CD4-positive, alpha-beta T cell treated with Interleukin-12 subunit alpha and Interleukin-12 subunit beta, for 1 hour (primary cell): ENCODE results near the gene ATF3.

Experiments used
- DNase-seq: peaks from one replicate; pipeline ENCODE4 v3.0.0-alpha.2; 2020

ATF3 gene, protein sequence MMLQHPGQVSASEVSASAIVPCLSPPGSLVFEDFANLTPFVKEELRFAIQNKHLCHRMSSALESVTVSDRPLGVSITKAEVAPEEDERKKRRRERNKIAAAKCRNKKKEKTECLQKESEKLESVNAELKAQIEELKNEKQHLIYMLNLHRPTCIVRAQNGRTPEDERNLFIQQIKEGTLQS

DNA sequence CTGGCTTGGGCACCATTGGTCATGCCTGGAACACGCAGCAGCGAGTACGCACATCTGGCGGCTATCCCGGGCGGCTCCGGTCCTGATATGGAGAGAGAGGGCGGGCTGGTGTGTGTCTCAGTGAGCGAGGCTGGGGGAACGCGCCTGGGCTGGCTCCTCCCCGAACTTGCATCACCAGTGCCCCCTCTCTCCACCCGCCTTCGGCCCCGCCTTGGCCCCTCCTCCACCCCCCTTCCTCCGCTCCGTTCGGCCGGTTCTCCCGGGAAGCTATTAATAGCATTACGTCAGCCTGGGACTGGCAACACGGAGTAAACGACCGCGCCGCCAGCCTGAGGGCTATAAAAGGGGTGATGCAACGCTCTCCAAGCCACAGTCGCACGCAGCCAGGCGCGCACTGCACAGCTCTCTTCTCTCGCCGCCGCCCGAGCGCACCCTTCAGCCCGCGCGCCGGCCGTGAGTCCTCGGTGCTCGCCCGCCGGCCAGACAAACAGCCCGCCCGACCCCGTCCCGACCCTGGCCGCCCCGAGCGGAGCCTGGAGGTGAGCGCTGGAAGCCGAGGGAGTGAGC lies at the start of gene ATF3:
Gene ATF3, plus strand, starts transcription at position 370 of the 567 bp plus-strand sequence. CDS start 6,261 bp downstream, outside the sequence.
- DNase-seq, result peak; percentile 95

DNA sequence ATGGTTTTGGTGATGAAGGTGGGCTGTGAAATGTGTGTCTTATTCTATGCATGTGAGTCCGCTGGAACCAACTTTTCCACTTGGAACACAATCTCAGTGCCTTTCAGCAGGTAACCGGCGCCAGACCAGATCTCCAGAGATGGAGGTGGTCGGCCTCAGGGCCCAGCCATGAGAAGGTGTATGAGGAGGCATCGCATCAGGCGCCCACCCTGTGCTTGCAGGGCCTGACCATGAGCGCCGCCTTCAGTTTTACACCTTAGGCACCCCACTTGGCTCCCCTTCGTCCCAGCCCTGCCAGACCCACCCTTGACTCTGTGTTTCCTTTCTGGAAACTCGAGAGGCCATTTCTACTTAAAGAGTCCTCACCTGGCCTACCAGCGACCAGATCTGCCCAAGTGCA lies 48.6 kb upstream of the ATF3 start:
- DNase-seq, result no peak

DNA sequence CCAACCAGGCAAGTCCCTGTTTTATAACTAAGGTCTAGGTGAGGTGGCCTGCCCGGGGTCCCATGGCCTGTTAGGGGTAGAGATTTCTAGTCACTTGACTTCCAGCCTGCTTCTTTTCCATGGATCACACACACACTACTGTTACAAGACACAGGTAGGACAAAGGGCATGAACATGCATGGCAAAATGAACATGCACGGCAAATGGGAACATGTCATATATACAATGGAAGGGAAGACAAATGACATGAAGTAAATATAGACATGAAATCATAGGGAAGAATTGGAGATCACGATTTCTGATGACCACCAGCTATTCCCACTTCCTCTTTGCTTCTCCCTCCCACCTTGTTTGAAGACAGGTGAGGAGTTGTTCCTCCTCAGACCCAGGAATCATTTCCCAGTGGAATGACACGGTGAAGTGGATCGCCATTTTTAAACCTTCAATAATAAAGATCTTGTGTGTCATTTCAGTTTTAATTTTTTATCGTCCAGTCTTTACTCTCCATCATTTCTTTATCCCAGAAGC lies 47.6 kb upstream of the ATF3 start:
- DNase-seq, result no peak

DNA sequence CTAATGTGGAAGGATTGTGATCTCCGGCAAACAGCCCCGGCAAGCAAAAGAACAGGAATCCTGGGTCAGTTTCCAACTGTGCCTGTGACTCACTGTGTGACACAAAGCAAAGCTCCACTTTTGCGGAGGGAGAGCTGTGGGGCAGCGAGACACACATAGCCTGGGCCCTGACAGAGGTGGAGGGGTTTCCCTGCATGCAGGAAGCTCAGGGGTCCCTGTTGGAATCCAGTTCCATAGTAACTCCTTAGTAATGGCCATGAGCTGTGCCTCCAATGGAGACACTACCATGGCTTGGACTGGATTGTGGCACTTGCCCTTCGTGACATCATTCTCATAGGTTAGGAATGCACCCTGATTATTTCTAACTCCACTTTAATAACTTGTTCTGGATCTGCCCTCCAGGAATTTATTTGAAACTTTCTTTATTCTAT lies 47.0 kb upstream of the ATF3 start:
- DNase-seq, result no peak

DNA sequence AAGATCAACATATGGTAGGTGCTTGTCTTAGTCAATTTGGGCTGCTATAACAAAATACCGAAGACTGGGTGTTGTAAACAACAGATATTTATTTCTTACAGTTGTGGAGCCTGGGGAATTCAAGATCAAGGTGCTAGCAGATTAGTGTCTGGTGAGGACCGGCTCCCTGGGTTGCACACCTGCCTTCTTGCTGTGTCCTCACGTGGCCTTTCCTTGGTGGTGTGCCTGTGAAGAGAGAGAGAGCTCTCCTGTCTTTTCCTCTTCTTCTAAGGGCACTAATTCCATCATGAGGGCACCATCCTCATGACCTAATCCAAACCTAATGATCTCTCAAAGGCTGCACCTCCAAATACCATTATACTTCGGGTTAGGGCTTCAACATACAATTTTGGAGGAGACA lies 45.8 kb upstream of the ATF3 start:
- no peak for DNase-seq

DNA sequence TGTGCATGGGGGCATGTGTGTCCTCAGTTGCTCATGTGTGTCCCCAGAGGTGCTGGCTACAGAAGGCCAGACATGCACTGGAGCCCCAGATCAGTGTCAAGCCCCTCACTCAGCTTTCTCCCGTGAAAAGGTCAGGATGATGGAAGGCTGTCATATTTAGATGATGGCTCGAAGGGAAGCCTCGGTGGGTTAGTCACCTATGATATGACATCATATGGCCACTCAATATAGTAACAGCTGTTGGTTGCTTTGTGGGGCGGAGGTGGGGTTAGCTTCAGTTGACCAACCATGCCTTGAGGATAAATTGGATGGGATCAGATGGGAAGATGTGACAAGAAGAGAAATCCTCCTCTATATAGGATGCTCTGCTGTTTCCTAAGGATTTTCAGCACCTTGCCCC lies 43.5 kb upstream of the ATF3 start:
- no peak for DNase-seq

DNA sequence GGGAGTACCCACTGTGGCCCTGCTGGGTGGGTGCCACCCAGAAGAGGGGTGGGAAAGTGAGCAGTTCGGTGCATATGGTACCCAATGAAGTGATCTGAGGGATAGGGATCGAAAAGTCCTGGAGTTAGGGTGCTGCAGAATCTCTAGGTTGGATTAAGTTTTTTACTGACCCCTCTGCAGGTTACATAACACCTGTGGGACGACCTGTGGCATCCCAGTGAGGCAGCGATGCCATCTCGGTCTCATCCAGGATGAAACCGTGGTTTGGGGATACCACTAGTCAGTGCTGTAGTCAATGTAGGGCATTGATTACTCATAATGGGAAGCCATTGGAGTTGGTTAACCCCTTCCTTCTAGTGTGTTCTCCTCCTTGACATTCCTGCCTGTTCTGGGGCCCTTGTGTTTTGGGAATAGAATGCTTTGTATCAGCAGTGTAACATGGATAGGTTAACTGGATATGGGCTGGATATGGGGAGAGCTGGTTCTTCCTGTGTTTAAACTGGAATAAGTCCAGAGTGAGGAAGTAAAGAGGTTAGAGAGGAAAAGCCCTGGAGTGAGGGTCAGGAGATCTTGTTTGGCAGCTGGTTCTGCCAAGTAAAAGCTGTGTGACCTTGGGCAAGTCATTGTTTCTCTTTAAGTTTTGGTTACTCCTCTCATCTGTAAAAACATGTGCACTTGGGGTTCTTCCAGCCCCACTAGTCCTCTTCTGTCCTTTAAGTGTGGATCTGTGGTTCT lies 42.8 kb upstream of the ATF3 start:
- DNase-seq, result no peak

DNA sequence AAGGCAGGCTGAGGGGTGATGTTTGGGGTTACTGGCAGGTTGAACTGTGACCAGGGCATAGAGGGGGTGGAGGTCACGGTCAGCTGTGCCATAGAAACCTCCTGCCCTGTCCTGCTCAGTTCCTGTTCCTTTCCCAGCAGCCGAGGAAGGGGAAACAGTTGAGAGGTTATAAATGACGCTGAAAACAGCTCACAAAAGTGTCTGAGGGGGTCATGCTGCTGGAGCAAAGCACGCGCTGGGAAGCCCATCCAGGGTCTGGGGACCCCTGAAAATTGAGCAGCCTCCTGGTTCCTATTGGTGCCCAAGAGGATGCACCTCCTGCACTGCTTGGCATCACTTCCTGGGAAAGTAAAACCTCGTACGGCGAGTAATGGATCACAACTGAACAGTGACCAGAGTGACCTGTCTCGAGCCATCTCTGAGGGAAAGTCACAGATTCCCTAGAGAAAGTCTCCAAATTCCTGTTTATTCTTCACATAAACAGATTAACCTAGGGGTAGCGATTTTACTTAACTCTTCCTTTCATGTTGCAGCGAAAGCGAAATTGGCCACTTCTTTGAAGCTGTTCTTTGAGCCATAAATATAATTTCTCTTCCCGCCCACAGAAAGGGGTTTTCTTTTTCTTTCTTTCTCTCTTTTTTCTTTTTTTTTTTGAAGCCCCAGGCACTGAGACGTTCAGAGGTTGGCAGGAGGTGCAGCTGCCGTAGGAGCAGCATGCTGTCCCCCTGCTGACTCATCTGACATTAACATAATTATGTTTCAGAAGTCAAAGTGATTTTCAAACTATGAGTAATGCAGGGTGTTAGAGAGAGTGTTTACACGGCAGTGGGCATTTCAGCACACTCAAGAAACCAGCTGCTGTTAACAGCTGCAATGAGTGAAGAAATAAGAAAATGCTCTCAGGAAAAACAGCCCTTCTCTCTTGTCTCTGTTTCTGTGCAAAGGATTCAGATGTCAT lies 41.8 kb upstream of the ATF3 start:
- peak; percentile 75 for DNase-seq

DNA sequence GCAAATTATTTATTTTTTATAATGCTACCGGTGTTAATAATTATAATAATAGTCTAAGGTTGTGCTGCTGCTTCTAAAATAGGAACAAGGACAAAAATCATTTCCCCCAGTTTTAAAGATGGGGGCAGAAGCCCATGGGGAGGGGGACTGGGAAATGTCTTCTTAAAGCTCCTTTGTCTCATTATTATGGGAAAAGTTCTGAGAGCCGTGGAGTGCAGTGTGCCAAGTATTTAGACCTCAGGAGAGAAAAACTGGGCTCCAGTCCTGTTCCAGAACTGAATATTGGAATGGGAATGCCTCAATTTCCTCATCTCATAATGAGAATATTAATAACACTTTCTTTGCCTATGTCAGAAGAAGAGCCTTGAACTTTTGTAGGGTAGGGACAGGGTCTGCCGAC lies 40.9 kb upstream of the ATF3 start:
- no peak for DNase-seq

DNA sequence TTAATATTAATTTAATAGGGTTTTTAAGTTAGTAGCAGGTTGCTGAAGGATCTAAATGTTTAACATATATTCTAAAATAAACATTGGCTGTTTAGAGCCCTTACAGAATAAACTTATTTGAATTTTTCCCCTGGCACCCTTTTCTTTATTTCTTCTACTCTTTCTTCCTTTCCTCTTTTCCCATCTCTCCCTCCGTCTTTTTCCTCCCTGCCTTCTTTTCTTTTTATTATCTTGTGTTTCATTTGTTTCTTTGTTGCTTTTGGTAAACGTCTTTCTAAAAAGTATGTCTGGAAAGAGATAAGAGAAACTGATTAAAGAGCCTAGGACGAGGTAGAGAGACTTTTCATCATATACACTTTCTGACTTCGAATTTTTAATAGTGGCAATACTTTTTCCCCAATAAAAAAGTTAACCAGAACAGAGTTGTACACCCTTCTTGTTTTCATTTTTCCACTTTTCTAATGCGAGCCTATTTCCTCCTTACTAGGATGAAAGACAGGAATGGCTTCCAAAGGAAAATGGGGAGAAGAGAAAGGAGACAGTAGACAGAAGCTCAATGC lies 39.5 kb upstream of the ATF3 start:
- DNase-seq, result no peak

DNA sequence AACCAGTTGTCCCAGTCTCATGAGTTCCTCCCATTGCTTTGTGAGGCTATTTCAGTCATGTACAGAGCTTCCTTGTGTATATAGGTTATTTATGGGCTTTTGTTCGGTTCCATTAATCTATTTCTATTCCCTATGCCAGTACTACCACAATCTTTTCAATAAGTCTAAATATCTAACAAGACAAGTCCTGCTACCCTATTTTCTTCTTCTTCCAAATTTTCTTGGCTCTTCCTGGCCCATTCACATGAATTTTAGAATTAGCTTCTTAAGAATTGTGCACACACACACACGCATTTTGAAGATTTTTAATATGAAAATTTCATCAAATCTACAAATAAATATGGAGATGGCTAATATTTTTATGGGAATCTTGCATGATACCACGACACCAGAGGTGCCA lies 33.8 kb upstream of the ATF3 start:
- DNase-seq, result no peak

DNA sequence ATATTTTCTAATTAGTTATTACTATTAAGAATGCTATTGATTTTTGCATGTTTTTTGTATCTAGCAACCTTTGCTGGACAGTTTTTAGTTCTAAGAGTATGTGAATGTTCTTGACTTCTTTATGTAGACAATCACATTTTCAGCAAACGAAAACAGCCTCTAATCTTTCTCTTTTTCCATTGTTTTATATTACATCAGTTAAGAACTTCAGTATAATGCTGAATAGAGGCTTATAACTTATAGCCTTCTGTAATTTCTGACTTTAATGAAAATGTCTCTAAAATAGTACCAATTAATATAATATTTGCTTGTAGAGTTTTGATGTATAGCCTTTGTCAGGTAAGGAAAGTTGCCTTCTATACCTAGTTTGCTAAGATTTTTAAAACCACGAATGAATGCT lies 33.2 kb upstream of the ATF3 start:
- no peak for DNase-seq

DNA sequence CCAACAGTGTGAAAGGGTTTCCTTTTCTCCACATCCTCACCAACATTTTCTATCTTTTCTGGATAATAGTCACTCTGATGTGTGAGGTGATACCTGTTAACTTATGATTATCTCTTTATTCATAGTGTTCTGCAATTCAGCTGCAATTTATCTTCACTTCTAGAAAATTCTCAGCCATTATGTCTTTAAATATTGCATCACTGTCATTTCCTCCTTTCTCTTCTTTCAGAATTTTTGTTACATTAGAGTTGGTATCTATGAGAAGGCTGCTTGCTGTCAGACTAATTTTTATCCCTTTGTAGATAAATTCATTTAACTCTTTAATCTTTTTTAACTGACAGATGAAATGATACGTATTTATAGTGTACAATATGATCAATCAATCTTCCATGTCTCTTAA lies 30.5 kb upstream of the ATF3 start:
- no peak for DNase-seq

DNA sequence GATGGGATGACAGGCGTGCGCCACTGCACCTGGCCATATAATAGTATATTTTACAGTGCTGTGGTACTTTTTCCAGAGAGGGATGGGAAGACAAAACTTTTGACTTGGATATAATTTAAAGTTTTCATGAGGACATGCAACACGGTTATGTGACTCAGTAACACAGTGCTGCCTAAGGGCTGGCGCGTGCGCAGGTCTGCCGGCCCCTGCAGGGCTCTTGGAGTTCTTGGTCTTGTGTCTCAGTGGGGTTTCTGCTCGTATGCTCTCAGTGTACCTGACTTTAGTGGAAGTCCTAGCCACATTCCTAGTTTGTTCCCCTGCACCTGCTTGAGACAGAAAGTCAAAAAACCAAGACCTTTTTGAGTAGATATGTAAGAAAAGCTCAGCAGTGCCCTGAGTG lies 27.5 kb upstream of the ATF3 start:
- no peak for DNase-seq

DNA sequence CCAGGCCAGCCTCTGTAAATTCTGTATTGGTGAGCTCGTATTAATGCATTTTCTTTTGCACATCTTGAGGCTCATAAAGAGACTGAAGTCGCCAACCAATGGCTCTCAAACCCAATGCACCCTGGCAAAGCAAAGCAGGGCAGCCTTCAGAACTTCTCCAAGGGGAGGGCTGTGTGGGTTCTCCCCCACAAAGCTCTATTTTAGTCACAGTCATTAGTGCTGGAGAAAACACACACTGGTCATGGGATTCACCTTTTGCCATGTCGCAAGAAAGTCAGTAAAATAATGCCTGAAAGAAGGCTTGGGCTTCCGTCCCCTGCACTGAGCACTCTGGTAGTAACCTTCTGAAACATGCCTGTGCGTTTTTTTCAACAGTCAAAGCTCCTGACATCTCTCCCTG lies 26.3 kb upstream of the ATF3 start:
- DNase-seq, result no peak

DNA sequence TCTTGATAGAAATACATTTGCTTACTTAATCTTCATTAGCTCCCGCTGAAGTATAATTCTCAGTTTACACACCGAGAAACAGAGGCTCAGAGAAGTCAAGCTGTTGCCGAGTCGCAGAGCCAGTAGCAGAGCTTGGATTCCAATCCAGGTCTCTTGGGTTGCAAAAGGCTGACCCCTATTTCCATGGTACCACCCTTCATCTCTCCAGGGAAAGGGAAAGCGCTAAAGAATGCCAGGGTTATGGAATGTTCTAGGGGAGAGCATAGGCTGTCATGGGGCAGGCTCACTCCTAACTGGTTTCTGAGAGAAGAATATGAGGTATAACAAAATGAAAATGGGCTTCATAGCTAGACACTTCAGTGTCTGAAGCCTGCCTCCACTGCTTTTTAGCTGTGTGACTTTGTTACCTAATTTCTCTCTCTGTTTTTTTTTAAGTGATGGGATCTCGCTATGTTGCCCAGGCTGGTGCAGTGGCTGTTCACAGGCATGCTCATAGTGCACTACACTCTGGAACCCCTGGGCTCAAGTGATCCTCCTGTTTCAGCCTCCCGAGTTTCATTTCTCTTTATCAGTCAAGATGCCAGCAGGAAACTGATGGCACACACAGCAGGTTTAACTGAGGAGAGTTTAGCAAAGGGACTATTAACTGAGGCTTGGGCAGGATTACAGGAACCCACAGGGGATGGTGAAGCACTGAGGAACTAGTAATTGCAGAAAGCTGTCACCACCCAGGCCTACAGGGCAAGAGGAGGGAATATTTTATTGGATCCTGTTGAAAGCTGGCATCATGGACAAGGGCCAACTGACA lies 25.5 kb upstream of the ATF3 start:
- no peak for DNase-seq

DNA sequence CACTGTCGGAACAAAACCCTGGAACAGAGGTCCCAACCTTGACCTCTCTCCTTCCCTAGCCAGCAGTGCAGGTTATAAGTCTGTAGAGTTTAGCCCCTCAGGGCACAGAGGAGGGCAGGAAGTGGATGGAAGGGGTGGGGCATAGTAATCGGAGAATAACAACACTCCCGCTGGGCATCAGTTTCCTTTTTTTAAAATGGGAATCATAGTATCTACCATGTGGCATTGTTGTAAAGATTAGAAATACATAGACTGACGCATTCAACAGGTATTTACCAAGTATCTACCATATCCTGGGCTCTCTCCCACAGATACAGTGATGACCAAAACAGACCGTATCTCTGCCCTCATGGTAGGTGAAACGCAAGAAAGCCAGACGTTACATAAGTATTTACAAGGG lies 24.9 kb upstream of the ATF3 start:
- no peak for DNase-seq

DNA sequence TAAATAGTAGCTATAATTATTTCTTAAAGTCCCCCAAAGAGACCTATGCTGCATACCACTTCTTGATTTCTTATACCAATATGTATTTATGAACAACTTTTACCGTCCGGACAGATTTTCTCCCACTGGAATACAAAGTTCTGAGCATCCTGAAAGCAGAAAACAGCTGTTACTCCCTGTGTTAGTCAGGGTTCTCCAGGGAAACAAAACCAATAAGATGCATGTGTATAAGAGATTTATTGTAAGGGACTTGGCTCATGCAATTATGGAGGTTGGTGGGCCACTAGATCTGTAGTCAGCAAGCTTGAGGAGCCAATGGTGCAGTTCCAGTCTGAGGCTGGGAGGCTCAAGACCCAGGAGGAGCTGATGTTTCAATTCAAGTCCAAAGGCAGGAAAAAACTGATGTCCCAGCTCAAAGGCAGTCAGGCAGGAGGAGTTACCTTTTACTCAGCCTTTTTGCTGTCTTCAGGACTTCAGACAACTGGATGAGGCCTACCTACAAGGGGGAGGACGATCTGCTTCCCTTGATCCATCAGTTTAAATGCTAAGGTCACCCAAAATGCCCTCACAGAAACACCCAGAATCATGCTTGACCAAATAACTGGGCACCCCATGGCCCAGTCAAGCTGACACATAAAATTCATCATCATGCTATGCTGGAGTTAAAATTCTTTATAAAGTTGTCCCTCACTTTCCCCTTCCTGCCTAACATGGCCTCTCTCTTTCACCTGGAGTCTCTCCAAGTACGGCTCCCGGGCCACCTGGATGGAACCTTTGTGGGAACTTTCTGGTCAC lies 24.3 kb upstream of the ATF3 start:
- DNase-seq, result no peak

DNA sequence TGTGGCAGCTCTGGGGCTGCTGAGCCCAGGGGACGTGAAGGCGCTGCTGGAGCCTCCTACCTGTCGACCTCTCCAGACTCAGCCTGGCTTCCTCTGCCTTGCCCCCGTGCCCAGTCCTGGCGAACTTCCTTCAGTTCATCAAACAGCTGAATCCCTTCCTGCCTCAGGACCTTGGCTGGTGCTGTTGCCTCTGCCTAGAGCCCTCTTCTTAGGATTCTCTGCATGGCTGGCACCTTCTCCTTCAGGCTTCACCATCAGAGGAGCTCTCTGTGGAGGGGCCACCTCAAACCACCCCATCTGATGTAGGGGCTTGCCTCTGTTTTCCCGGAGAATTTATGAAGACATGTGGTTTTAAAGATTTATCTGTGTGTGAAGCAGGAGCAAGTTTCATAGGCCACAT lies 23.4 kb upstream of the ATF3 start:
- no peak for DNase-seq

DNA sequence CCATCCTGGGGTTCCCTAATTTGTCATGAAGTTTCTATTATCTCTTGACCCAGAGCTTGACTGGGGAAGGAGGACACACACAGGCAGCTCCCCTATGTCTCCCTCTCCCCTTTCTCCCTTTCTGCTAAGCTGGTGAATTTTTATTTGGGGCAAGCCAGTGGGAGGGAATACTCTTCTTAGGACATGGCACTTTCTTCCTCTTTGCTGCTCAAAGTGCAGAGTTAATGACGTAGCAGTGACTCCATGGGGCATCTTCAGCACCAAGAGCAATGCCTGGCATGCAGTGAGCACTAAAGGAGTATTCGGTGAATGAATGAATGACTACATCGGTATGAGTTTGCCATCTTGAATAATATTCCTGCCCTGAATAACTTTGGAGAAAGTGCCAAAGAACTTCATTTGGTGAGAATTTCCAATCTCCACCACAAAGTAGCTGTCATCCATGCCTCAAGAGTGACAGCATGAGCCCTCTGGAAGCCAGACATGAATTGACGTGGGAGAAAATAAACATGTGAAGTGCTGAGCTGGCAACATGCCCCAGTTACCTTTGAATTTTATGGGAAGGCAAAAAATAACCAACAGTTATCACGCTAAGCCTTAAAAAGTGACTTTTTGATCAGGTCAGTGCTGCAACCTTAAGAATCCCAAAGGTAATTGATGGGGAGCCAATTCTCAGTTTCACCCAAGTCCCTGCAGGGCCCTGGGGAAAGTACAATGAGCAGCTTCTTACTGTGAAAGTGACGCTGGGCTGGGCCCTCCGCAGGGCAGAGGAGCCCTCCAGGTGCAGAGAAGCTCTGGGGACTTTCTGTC lies 22.1 kb upstream of the ATF3 start:
- no peak for DNase-seq
